ENCODE results near the gene MALT1. TPM values are rescaled to one million over a fixed set of nuclear protein-coding genes. Genes with fewer than 3 reads are reported as not detected.

MALT1 gene
- total RNA-seq, 2 experiments from 2014 or later = 82.3 to 84.5 TPM

DNA sequence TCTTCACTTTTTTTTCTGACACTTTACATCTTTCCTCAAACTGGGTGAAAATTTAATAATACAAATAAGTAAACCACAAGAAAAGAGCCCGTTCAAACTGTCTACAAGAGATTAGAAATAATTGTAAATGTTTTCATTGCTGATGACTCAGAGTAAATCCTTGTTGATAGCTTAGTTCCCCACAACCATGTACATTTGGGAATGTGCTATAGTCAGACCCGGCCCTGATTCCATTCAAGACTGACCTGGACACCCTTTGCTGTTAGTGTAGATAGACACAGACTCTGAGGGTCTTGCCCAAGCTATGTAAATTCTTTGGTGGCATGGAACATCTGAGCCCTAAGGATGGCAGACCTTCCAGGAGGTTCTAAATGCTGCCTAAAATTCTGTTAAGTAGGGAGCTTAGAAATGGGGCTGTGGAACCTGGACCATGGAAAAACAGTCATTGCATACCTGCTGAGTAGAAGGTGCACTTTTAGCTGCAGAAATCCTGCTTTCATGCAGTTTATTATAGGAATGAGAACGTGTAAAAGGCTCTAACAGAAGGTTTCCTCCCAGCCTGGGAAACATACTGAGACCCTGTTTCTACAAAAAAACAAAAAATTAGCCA lies 3.7 kb downstream of the MALT1 start:
- ChIA-PET POLR2A (interaction anchor here (0.6 to 7.9 kb wide), 5 partner anchors 10 to 151 kb away, joined by 3 to 270 read pairs (median 3); no protein-coding TSS in a partner anchor), CTCF (no interaction called here)
- Mint-ChIP-seq H3K9me3 (no peaks in the 10 kb centered on the region), H3K27ac (peak overlapping the region; percentile 69), H3K27me3 (no peaks in the 10 kb centered on the region), H3K4me1 (ENCODE audit: low read depth) (peaks cover 84% of the 10 kb centered on the region), H3K36me3 (ENCODE audit: low read depth) (peaks cover 40% of the 10 kb centered on the region), H3K4me3 (peak overlapping the region; percentile 99)
- no peaks in the 10 kb centered on the region for H3K27me3 ChIP-seq (ENCODE audit: control insufficient read depth in 1 of 2, insufficient read depth in 2 of 2, low read length in 2 of 2)
- H3K27ac ChIP-seq (ENCODE audit: low read depth in 1 of 2, low read length in 2 of 2) = no peak overlapping the region
- H3K36me3 ChIP-seq (ENCODE audit: insufficient read depth, low read length) = peaks cover 4% of the 10 kb centered on the region
- DNase-seq (no peak), ATAC-seq (ENCODE audit: poor library complexity) (no peak)
- H3K4me3 ChIP-seq (ENCODE audit: low read length) = no peak overlapping the region
- TF ChIP-seq, protein P1, sequence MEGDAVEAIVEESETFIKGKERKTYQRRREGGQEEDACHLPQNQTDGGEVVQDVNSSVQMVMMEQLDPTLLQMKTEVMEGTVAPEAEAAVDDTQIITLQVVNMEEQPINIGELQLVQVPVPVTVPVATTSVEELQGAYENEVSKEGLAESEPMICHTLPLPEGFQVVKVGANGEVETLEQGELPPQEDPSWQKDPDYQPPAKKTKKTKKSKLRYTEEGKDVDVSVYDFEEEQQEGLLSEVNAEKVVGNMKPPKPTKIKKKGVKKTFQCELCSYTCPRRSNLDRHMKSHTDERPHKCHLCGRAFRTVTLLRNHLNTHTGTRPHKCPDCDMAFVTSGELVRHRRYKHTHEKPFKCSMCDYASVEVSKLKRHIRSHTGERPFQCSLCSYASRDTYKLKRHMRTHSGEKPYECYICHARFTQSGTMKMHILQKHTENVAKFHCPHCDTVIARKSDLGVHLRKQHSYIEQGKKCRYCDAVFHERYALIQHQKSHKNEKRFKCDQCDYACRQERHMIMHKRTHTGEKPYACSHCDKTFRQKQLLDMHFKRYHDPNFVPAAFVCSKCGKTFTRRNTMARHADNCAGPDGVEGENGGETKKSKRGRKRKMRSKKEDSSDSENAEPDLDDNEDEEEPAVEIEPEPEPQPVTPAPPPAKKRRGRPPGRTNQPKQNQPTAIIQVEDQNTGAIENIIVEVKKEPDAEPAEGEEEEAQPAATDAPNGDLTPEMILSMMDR (IDR thresholded peaks at IDR 0.05) = no peak
- intact Hi-C loops (cut with DNase I, micrococcal nuclease) = loop anchor here (5.0 to 10.0 kb wide), 5 partner anchors 32 to 460 kb away; partner anchors contain the start of genes ALPK2 (in 1 of the 2) and SEC11C (in 1 of the 2)
- no peaks in the 10 kb centered on the region for H3K9me3 ChIP-seq (ENCODE audit: control insufficient read depth in 1 of 2, insufficient read depth in 1 of 2, low read length in 2 of 2)
- H3K4me1 ChIP-seq (ENCODE audit: insufficient read depth, low read length) = peaks cover 43% of the 10 kb centered on the region

- CTCF ChIA-PET = interaction anchor here (2.1 kb wide), 1 partner anchor 88 kb away, joined by 5 read pairs; no protein-coding TSS in a partner anchor
- ATAC-seq (ENCODE audit: poor library complexity) (no peak), DNase-seq (no peak)
- Histone ChIP-seq H3K4me3 (ENCODE audit: low read length) (no peak overlapping the region), H3K36me3 (ENCODE audit: insufficient read depth, low read length) (peaks cover 9% of the 10 kb centered on the region), H3K4me1 (ENCODE audit: insufficient read depth, low read length) (peaks cover 38% of the 10 kb centered on the region), H3K27ac (ENCODE audit: low read depth in 1 of 2, low read length in 2 of 2) (no peak overlapping the region), H3K27me3 (ENCODE audit: control insufficient read depth in 1 of 2, insufficient read depth in 2 of 2, low read length in 2 of 2) (no peaks in the 10 kb centered on the region), H3K9me3 (ENCODE audit: control insufficient read depth in 1 of 2, insufficient read depth in 1 of 2, low read length in 2 of 2) (no peaks in the 10 kb centered on the region)
- Mint-ChIP-seq H3K4me3 (peak overlapping the region; percentile 59), H3K36me3 (ENCODE audit: low read depth) (peaks cover 48% of the 10 kb centered on the region), H3K4me1 (ENCODE audit: low read depth) (peaks cover 85% of the 10 kb centered on the region), H3K27me3 (no peaks in the 10 kb centered on the region), H3K9me3 (no peaks in the 10 kb centered on the region), H3K27ac (peak overlapping the region; percentile 69)
- TF ChIP-seq, protein P1 (IDR thresholded peaks at IDR 0.05) = no peak
- intact Hi-C loops (cut with DNase I, micrococcal nuclease) = loop anchor here in 1 of 2 experiments (10.0 kb wide), 1 partner anchor 459 kb away; the partner anchor contains the start of gene SEC11C
- POLR2A ChIA-PET = interaction anchor here (1.2 kb wide), 1 partner anchor 12 kb away, joined by 4 read pairs; no protein-coding TSS in a partner anchor
Observed at GRCh38 chr18:58676270-58676669, 5.0 kb downstream of the MALT1 start.

GRCh38 chr18:58682429-58683069 lies 11.3 kb downstream of the MALT1 start:
- no peaks in the 10 kb centered on the region for H3K9me3 ChIP-seq (ENCODE audit: control insufficient read depth in 1 of 2, insufficient read depth in 1 of 2, low read length in 2 of 2)
- Mint-ChIP-seq H3K27ac (peak overlapping the region; percentile 29), H3K4me3 (no peak overlapping the region), H3K4me1 (ENCODE audit: low read depth) (peaks cover 84% of the 10 kb centered on the region), H3K36me3 (ENCODE audit: low read depth) (peaks cover 70% of the 10 kb centered on the region), H3K9me3 (no peaks in the 10 kb centered on the region), H3K27me3 (no peaks in the 10 kb centered on the region)
- TF ChIP-seq, protein P1 (IDR thresholded peaks at IDR 0.05) = no peak
- ChIA-PET CTCF (interaction anchor here (0.6 to 3.7 kb wide), 2 partner anchors 11 to 16 kb away, joined by 4 to 12 read pairs; partner anchors contain the start of gene MALT1), POLR2A (interaction anchor here (0.6 to 13.5 kb wide), 3 partner anchors 11 to 70 kb away, joined by 3 to 270 read pairs (median 3); partner anchors contain the start of gene MALT1)
- ATAC-seq (ENCODE audit: poor library complexity) (no peak), DNase-seq (no peak)
- H3K36me3 ChIP-seq (ENCODE audit: insufficient read depth, low read length) = peaks cover 41% of the 10 kb centered on the region
- intact Hi-C loops (cut with DNase I, micrococcal nuclease) = no loop called here
- no peak overlapping the region for H3K4me3 ChIP-seq (ENCODE audit: low read length)
- peaks cover 38% of the 10 kb centered on the region for H3K4me1 ChIP-seq (ENCODE audit: insufficient read depth, low read length)
- H3K27ac ChIP-seq (ENCODE audit: low read depth in 1 of 2, low read length in 2 of 2) = no peak overlapping the region
- H3K27me3 ChIP-seq (ENCODE audit: control insufficient read depth in 1 of 2, insufficient read depth in 2 of 2, low read length in 2 of 2) = no peaks in the 10 kb centered on the region

Measured in CD4-positive, alpha-beta T cell (primary cell).